Measurements from ENCODE around the gene WDR36. TPM values are rescaled to one million over a fixed set of nuclear protein-coding genes. Genes with fewer than 3 reads are reported as not detected.

The WDR36 gene
- total RNA-seq, 4 donors from 2014 or later = 13.6 to 28.2 (median 22.3) TPM

DNA sequence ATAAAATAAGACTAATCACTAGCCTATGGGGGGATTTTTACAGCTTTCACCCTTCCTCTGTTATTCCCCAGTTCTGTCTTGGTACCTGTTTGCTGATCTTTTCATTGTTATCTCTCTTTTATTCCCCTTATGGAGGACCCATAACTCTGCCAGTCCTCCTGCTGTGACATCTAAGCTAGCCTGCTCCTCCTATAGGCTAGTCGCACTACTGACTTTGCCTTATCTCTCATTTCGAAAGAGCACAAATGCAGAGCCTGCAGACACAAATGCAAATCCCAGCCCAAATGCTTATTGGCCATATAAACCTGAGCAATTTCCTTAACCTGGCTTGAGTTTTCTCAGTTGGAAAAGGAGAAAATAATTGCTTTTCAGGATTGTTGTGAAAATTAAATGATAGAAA lies 72.9 kb downstream of the WDR36 start:
- intact Hi-C loops (cut with DNase I; ENCODE audit: low total_unique reads) (no loop called here), in situ Hi-C loops (cut with MboI; ENCODE audit: low sequenced_read_pairs in 4 of 4) (loop anchor here (25.0 kb wide), 2 partner anchors 972 to 997 kb away; no protein-coding TSS in a partner anchor)

DNA sequence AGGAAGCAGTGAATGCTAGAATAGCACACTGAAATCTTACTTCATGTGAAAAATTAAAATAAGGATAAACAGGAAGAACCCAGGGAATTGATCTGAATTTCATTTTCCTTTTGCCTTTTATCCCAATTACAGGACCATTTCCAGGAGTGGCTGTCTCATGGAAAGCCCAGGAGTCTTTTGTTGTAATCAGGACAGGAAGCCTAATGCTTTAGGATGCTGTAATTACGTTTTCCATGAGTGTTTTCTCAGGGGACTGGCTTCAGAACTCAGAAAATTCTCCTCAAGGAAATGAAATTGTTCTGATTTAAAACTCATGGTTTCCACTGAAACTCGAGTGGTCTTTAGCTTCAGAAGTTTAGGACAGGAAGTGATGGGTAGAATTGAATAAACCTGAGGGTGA lies 75.4 kb downstream of the WDR36 start:
- in situ Hi-C loops (cut with MboI; ENCODE audit: low sequenced_read_pairs in 4 of 4) (loop anchor here (25.0 kb wide), 2 partner anchors 970 to 995 kb away; no protein-coding TSS in a partner anchor), intact Hi-C loops (cut with DNase I; ENCODE audit: low total_unique reads) (no loop called here)
- Histone ChIP-seq H3K4me3 (no peak overlapping the region), H3K27me3 (no peaks in the 10 kb centered on the region), H3K27ac (no peak overlapping the region), H3K9me3 (no peaks in the 10 kb centered on the region), H3K4me1 (no peaks in the 10 kb centered on the region), H3K36me3 (no peaks in the 10 kb centered on the region)
- DNase-seq (no peak), ATAC-seq (no peak)
- TF ChIP-seq POLR2A (IDR thresholded peaks at IDR 0.05) = no peak
- TF ChIP-seq, protein P1, sequence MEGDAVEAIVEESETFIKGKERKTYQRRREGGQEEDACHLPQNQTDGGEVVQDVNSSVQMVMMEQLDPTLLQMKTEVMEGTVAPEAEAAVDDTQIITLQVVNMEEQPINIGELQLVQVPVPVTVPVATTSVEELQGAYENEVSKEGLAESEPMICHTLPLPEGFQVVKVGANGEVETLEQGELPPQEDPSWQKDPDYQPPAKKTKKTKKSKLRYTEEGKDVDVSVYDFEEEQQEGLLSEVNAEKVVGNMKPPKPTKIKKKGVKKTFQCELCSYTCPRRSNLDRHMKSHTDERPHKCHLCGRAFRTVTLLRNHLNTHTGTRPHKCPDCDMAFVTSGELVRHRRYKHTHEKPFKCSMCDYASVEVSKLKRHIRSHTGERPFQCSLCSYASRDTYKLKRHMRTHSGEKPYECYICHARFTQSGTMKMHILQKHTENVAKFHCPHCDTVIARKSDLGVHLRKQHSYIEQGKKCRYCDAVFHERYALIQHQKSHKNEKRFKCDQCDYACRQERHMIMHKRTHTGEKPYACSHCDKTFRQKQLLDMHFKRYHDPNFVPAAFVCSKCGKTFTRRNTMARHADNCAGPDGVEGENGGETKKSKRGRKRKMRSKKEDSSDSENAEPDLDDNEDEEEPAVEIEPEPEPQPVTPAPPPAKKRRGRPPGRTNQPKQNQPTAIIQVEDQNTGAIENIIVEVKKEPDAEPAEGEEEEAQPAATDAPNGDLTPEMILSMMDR (IDR thresholded peaks at IDR 0.05 in 4 of 5, conservative IDR thresholded peaks at IDR 0.05 in 1 of 5) = no peak

More for the DNA sequence above, 72.9 kb downstream of the WDR36 start:
- ATAC-seq (no peak), DNase-seq (no peak)
- Histone ChIP-seq H3K4me1 (no peaks in the 10 kb centered on the region), H3K27ac (no peak overlapping the region), H3K27me3 (no peaks in the 10 kb centered on the region), H3K9me3 (no peaks in the 10 kb centered on the region), H3K36me3 (no peaks in the 10 kb centered on the region), H3K4me3 (no peak overlapping the region)
- TF ChIP-seq, protein P1 (IDR thresholded peaks at IDR 0.05 in 4 of 5, conservative IDR thresholded peaks at IDR 0.05 in 1 of 5) = no peak
- TF ChIP-seq POLR2A (IDR thresholded peaks at IDR 0.05) = no peak

DNA sequence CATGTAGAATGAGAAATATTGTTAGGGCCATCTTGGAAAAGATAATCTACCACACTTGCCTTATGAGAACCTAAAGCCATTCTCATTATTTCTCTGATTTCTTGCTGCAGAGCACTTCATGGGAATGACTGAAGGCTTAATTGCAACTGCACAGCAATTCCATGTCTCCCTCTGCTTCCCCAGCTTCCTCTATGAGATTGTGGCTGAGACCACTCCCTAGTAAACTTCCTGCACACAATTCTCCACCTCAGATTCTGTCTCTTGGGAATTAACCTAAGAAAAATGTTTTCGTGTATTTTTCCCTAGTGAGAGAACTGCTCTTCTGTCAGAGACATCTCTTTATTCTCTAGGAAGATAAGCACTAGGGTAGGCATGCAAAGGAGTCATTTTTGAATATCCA lies 76.5 kb downstream of the WDR36 start:
- TF ChIP-seq, protein P1 (IDR thresholded peaks at IDR 0.05 in 4 of 5, conservative IDR thresholded peaks at IDR 0.05 in 1 of 5) = no peak
- Histone ChIP-seq H3K9me3 (no peaks in the 10 kb centered on the region), H3K4me3 (no peak overlapping the region), H3K36me3 (no peaks in the 10 kb centered on the region), H3K27ac (no peak overlapping the region), H3K27me3 (no peaks in the 10 kb centered on the region), H3K4me1 (no peaks in the 10 kb centered on the region)
- ATAC-seq (no peak), DNase-seq (no peak)
- in situ Hi-C loops (cut with MboI; ENCODE audit: low sequenced_read_pairs in 4 of 4) (loop anchor here (25.0 kb wide), 2 partner anchors 969 to 994 kb away; no protein-coding TSS in a partner anchor), intact Hi-C loops (cut with DNase I; ENCODE audit: low total_unique reads) (no loop called here)

DNA sequence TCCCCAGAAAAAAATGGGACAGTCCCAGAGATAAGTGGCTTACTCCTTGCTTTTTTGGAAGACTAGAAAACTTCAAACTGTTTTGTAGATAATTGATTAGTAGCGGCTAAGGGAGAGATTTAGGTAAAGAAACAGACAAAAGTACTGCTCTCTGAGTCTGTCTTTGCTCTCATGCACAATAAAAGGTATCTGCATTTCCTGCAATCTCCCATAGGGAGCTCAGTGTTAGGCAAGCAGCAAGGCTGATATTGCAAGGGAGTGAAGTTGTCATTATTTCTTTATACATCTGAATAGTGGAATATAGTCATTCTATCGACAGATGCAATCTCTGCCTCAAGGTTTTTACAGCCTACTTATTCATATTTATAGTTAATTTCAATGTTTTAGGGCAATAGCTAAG lies 77.1 kb downstream of the WDR36 start:
- Histone ChIP-seq H3K4me1 (no peaks in the 10 kb centered on the region), H3K36me3 (no peaks in the 10 kb centered on the region), H3K4me3 (no peak overlapping the region), H3K9me3 (no peaks in the 10 kb centered on the region), H3K27ac (no peak overlapping the region), H3K27me3 (no peaks in the 10 kb centered on the region)
- ATAC-seq = no peak
- TF ChIP-seq, protein P1 (IDR thresholded peaks at IDR 0.05 in 4 of 5, conservative IDR thresholded peaks at IDR 0.05 in 1 of 5) = no peak
- TF ChIP-seq POLR2A (IDR thresholded peaks at IDR 0.05) = no peak
- in situ Hi-C loops (cut with MboI; ENCODE audit: low sequenced_read_pairs in 4 of 4) = loop anchor here (25.0 kb wide), 2 partner anchors 968 to 993 kb away; no protein-coding TSS in a partner anchor
- DNase-seq = no peak
- intact Hi-C loops (cut with DNase I; ENCODE audit: low total_unique reads) = no loop called here

DNA sequence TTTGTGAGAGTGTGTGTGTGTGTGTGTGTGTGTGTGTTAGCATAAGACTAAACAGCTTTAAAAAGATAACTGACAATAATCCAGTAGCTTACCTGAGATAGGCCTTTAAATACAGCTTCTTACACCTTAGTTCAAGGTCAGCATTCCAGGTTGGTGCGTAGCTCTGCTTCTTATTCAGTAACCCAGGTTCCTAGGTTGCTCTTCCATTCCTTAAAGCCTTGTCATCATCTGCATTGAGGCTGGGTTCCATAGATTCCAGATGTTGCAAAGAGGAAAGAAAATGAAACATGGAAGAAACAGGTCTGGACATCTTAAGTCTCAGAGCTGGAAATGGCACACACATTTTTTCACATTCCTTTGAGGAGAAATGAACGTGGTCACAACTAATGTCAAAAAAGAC lies 78.1 kb downstream of the WDR36 start:
- Histone ChIP-seq H3K4me3 (no peak overlapping the region), H3K27me3 (no peaks in the 10 kb centered on the region), H3K36me3 (no peaks in the 10 kb centered on the region), H3K9me3 (no peaks in the 10 kb centered on the region), H3K4me1 (no peaks in the 10 kb centered on the region), H3K27ac (no peak overlapping the region)
- DNase-seq (no peak), ATAC-seq (no peak)
- no peak for TF ChIP-seq POLR2A (IDR thresholded peaks at IDR 0.05)
- TF ChIP-seq, protein P1 (IDR thresholded peaks at IDR 0.05 in 4 of 5, conservative IDR thresholded peaks at IDR 0.05 in 1 of 5) = no peak
- intact Hi-C loops (cut with DNase I; ENCODE audit: low total_unique reads) = no loop called here
- in situ Hi-C loops (cut with MboI; ENCODE audit: low sequenced_read_pairs in 4 of 4) = loop anchor here (25.0 kb wide), 2 partner anchors 967 to 992 kb away; no protein-coding TSS in a partner anchor
